IPS DF 4.7 (cell line): Measurements from ENCODE around the gene COX7A2.

ENCODE experiments used
- DNase-seq: peaks from one replicate; pipeline ENCODE4 v3.0.0-alpha.2; 2013; ENCODE audit warnings: low spot score; ENCODE audit errors: extremely low read depth

Gene COX7A2

DNA sequence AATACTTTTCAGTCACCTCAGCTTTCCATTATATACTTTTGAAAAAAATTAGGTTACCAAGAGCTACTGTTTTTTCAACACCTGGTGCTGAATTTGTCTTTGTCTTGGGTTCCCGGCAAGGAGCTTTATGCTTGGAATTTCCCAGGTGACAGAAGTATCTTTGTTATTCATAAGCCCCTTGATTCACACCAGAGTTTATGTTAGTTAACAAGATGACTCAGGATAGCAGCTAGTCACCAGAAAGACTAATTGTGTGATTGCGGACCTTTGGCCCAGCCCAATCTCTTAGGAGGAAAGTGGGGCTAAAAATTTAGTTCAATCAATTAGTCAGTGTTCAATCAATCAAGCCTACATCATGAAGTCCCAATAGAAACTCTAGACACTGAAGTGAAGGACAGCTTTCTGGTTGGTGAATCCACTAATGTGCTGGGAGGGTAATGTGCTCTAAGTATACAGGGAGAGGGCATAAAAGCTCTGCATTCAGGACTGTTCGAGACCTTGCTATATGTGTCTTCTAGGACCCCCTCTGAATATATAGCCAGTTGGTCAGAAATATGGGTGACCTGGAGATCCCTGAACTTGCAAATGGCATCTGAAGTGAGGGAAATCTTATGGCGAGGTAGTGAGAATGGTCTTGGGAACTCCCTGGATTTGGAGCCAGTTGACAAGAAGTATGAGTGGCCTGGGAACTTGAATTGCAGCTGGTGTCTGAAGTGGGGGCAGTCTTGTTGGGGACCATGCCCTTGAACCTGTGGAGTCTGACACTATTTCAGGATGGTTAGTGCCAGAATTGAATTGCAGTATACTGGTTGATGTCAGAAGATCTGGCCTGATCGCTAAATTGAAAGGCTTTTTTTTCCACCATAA, 24.8 kb upstream of the COX7A2 start:
- DNase-seq = peak; percentile 64

- no peak for DNase-seq
Measured at GRCh38 chr6:75267461-75267860, 23.9 kb upstream of the COX7A2 start.

GRCh38 chr6:75266716-75267291, 23.2 kb upstream of the COX7A2 start:
- no peak for DNase-seq

GRCh38 chr6:75263401-75263750, 19.8 kb upstream of the COX7A2 start:
- DNase-seq = no peak

DNA sequence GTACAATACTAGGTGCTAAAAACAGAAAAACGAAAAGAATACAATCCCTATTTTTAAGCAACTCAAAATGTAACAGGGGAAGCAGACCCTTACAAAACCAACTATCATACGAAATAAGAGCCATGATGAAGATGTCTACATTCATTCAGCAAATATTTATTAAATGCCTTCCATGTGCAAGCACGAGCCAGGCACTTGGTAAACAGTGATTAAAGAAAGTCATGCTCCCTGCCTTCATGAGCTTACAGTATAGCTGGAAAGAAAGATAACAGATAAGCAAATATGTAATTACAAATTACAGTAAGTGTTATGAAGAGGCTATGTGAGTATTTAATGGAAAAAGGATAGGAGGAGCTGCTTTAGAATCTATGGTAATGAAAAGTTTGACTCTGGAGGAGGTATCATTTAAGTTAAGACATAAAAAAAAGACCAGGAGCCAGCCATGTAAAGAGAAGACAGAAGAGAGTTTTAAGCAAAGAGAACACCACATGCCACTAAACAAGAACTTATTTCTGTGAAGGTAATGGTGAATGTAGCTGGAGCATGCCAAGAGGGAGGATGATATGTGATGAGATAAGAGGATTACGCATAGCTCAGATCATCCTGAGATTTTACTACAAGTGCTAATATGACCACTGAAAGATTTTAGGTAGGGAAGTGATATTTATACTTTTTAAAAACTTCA, 19.3 kb upstream of the COX7A2 start:
- DNase-seq = no peak

- DNase-seq = no peak
Measured at GRCh38 chr6:75261299-75261698, 17.7 kb upstream of the COX7A2 start.

DNA sequence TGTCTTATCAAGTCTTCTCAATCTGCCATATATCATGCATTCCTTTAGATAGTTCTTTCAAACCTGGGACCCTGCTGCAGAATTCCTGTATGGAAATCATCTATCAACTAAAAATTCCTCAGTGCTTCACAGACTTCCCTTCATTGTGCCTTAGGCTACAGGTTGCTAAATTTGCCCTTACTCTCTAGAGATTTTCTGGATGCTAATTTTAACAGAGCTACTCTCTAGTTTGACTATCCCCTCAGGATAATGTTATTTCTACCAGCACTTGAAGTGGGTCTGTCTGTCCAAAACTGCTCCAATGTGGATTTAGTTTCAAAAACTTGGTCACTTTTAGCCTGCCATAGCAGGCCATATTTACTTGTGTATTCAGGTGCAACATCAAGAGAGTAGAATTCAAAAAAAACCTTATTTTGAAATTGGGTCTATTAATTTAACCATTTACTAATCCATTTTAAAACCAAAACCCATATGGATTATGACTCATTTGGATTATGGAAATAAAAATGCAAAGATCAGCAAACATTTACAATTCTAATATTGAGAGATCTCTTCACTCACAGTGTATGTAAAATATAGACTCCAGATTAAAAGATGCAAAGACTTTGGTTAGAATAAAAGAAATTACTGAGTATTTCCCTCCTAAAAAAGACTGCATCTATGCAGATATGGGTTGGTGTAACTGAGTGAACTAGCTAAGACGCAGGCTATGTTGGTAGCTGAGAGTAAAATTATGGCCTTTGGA, 13.9 kb upstream of the COX7A2 start:
- DNase-seq = no peak

GRCh38 chr6:75250552-75250951, 7.0 kb upstream of the COX7A2 start:
- DNase-seq = no peak

DNA sequence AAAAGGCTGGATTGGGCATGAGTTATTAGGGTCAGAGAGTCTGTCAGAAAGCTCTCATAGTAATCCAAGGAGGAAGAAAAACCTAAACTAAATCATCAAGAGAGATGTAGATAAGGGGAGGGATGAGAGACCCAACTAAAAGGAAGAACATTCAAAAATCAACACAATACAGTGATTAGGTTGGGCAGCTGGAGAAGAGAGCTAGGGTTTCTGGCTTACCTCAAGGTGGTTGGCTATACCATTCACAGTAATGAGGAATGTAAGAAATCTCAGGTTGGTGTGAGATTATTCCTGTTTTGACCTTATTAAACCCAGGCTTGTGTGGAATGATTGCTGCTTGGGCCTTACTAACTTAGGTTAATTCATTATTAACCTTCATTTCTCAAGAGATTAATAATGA, 6.2 kb upstream of the COX7A2 start:
- DNase-seq = no peak

- DNase-seq = no peak
Measured at GRCh38 chr6:75246386-75246785, 2.8 kb upstream of the COX7A2 start.

GRCh38 chr6:75244063-75244584, 523 bp upstream of the COX7A2 start:
- no peak for DNase-seq

DNA sequence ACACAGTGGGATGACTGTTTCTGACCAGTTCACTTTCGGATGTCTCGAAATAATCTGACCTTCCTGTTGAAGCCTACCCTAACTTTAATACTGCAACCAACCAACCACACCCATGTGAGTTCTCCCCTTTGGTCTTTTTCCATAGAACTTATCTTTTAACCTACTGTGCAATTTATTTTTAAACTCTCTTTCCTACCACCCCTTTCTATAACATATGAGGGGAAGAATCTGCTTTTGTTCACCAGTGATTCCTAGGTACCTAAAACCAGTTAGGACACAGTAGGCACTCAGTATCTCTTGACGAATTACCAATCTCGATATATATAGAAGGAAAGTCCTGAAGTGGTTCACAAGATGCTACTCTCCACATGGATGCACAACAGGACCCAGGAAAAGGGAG, 7.0 kb downstream of the COX7A2 start:
- no peak for DNase-seq

DNA sequence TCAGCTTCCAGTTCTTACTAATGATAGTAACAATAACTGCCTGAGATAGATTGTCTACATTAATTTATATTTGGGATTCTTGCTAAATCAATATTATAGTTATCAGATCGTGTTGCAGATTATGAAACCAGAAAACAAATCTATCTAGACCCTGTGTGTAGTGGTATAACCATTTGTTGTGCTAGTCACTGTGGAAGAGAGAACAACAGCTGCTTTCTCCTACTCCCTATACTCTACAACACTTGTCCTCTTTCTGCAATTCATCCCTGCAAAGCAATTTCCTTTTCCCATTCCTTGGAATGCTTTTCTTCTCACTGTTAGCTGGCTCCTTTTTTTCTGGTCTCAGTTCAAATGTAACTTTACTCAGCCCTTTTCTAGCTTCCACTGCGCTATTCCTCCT, 8.3 kb downstream of the COX7A2 start:
- DNase-seq = no peak

GRCh38 chr6:75234126-75234865, 9.3 kb downstream of the COX7A2 start:
- no peak for DNase-seq

- DNase-seq = no peak
Measured at GRCh38 chr6:75233092-75233615, 10.4 kb downstream of the COX7A2 start.

DNA sequence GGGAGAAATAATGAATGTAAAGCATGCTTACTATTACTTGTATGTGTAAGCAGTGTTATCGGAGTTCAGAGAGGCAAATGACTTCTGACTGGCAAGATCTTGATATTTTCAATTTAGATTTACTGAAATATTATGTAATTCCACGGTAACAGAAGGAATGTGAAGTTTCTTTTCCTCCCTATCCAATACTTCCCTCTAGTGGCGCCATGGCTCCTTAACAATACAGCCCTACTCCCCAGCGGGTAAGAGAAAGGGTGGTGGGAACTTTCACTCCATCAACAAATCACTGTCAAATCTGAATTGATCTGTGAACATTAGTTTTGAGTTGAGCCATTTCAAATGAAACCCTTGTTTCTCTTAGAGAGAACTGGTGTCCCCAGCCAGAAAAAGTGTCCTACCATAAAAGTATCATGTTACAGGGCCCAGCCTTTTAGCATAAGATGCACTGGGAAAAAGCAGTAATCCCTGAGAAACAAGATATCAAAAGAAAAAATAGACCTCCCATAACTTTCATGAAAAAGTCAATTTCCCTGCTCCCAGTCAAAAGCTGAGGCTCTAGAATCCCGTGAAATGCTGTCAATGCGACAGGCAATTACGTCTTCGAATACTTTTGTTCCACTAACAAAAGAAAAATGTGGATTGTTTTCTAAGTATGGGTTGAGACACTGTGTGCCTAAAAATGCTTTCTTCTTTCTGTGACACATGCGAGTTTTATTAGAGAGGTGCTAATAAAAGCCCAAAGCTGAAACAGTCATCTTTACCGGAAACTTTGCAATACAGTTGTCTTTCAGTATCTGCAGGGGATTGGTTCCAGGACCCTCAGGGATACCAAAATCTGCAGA, 12.9 kb downstream of the COX7A2 start:
- no peak for DNase-seq

GRCh38 chr6:75224303-75224926, 19.2 kb downstream of the COX7A2 start:
- no peak for DNase-seq

GRCh38 chr6:75223428-75223827, 20.2 kb downstream of the COX7A2 start:
- no peak for DNase-seq

GRCh38 chr6:75222261-75222660, 21.3 kb downstream of the COX7A2 start:
- no peak for DNase-seq
